ENCODE results near the gene OTUD5.

OTUD5 gene

GRCh38 chrX:48935301-48935670 lies 22.1 kb downstream of the OTUD5 start:
- DNase-seq = no peak

DNA sequence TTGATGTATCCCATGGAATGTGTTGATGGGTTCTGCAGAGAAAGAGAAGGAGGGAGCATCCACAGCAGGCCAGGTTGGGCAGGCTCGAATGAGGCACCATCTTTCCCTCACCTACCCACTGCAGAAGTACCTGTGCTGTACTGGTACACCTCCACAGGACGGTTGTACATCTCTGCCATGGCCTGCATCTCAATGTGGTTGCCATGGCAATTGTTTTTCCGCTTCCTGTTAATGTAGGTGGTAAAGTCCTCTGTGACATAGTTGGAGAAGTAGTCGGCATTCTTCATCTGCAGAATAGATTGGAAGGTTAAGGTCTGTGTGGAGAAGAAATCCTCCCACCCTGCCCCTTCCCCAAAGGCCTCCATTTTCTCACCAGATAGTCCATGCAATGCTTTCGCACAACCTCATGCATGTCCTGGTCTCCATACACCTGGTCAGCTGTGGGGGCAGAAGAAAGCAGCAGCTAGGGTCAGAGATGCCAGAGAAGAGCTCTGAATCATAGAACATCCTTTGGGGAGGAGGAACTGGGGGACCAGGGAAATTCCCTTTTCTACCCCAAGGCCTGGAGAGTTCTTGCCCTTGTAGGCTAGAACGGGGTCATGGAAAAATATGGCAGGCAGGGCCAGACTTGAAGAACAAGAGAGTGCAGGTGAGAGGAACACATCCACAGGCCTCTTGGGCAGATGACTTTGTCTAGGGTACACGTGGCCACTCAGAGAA lies 22.7 kb downstream of the OTUD5 start:
- no peak for DNase-seq

DNA sequence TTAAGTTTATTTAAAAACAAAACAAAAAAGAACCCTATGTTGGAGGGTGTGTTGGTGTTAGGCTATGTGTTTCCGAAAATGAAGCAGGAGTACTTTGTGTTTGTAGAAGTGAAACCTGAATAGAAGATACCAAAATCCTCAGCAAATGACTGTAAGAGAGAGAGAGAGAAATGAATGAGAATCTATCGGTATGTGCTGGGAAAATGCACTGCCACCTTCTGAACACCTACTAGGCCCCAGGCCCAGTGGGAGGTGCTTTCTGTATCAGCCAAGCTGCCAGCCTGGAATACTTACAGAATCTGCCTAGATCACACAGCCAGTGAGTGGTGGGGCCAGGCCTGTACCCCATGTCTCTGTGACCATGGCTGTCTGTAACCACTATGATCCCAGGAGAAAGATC lies 23.6 kb downstream of the OTUD5 start:
- DNase-seq = no peak

DNA sequence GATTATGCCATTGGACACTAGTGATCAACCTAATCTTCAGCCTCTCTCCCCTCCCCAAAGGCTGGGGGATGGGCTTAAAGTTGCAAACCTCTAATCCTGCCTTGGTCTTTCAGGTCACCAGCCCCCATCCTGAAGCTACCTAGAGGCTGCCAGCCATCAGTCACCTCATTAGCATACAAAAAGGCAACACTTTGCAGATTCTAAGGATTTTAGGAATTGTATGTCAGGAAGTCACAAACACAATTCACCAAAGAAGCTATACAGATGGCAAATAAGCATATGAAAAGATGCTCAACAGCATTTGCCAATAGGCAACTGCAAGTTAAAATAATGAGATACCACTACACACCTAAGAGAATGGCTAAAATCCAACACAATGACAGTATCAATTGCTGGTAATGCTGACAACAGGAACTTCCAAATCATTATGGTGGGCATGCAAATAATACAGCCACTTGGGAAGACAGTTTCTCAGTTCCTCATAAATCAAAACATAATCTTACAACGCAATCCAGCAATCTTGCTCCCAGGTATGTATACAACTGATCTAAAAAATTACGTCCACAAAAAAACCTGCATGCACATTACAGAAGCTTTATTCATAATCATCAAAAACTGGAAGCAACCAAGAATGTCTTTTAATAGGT lies 29.5 kb downstream of the OTUD5 start:
- no peak for DNase-seq

DNA sequence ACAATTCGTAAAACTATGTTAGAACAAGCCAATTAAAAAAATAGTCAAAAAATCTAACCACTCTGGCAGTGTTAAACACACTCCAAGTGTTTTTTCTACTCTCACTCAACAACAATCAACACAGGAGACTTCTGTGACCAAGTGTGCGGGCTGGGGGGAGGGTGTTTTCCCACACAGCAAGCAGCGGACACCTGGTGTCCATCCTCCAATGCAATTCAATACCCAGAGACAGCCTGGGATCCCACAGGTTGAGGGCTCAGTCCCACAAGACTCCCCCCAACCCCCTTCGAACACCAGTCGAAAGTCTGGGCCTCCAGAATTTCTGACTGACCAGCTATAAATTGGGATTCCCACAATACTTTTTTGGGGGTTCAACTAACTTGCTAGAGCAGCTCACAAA lies 30.3 kb downstream of the OTUD5 start:
- no peak for DNase-seq

DNA sequence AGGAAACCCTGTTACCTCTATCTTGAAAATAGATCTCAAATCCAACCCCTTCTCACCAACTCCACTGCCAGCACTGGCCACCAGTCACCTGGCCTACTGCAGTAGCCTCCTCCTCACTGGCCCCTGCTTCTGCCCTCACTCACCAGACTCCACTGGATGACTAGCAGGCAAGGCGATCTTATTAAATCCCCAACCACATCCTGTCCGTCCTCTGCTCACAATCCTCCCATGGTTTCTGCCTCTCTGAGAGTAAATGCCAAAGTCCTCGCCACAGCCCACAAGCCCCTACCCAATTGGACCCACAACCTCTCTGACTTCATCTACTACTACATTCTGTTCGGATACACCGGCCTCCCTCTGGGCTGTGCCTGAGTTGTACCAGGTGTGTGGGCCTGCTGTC lies 33.1 kb downstream of the OTUD5 start:
- no peak for DNase-seq

DNA sequence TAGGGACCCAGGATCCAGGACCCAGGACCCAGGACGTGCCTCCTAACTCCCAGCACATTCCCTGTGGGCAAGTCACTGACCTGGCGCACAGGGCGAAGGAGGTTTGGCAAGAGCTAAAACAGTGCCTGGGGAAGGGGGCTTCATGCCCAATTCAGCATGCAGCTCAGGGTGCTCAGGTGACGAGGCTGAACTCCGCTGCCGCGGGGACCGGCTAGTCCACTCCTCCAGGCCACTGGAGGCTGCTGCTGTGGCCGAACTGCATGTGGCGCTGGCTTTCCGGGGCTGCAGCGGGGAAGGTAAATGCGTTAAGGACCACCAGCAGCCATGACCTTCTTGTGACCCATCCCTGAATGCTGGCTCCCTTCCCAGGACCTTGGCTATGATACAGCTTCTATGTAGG lies 33.6 kb downstream of the OTUD5 start:
- DNase-seq = no peak

DNA sequence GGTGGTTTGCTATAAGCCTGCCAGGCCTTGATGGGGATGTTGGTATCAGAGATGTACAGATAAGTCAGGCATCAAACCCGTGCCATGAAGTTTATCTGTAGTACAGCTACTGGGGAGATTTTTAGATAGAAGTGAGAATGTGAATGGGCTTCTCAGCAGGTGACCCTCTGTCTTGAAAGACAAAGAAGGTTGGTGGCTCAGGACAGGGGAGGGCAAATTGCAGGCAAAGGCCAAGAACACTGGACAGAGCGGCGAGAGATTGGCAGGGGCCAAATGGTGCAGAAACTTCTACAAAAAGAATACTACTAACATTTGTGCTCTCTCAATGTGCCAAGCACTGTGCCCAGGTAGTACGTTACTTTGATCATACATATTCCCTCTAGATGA lies 36.7 kb downstream of the OTUD5 start:
- no peak for DNase-seq

- DNase-seq = no peak
These were observed 37.3 kb downstream of the OTUD5 start for GRCh38 chrX:48919947-48920717.

DNA sequence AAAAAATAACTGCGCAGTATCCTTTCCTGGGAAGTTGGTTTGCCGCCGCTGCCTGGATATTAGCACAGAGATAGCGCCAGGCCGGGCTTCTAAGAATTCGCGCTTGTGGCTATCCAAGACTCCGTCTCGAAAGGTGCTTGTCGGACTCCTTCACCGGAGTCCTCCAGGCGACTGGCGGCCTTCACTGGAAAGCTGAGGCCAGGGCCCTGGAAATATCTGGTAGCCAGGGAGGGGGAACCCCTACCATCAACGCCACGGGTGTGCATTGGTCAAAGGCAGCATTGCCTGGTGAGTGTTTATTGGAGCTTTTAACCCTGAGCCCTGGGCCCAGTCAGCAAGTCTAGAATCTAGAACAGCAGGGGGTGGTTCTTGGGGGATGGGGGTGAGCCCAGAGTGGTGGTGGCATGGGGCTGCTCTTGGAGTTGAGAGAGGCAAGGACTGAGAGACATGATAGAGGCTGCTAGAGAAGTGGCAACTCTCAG lies 38.0 kb downstream of the OTUD5 start:
- DNase-seq = no peak

GRCh38 chrX:48918643-48919340 lies 38.6 kb downstream of the OTUD5 start, which contains the start of gene PIM2:
TSS of gene PIM2 (minus strand) at chrX:48919024. CDS start at chrX:48918834, 190 bp downstream.
- DNase-seq = peak; percentile 86

- DNase-seq = no peak
These were observed 39.1 kb downstream of the OTUD5 start for GRCh38 chrX:48918301-48918642.

DNA sequence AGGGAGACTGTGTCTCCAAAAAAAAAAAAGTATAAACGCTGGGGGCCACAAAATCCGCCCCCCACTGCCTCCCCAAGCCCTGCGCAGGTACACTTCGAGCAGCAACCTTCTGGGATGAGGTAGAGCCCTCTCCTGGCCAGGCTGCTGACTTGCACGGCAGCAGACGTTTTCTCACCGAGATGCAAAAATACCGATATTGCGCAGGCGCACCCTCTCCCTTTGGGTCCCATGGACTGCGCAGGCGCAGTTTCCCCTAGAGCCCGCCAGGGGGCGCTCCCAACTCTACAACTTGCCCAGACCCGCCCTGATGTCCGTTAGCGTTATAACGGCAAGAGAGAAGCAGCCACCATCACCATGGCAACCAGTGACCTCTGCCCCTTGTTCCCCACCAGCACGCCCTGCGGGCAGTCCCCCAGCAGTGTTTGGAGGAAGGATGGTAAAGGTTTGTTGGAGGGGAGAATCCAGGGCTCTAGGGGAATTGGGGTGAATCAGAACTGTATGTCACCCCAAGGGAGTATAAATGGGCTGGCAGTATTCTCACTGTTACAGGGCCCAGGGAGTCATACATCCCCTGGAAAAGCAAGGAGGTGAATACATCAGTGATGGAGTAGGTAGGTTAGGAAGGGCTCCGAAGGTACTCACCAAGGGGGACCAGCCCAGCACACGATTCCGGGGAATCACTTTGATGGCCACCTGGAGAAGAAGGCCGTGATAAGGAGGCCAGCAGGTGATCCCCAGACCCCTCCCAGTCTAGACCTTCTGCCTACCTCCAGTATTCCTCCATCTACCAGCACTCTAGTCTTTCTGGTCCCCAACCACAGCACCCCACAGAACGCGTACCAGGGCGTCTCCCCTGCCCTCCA lies 40.0 kb downstream of the OTUD5 start:
- DNase-seq = peak; percentile 75

GRCh38 chrX:48914593-48915493 lies 42.6 kb downstream of the OTUD5 start:
- no peak for DNase-seq

- no peak for DNase-seq
These were observed 43.6 kb downstream of the OTUD5 start for GRCh38 chrX:48913605-48914366.

GRCh38 chrX:48911412-48912182 lies 45.8 kb downstream of the OTUD5 start, which contains the start of gene SLC35A2:
TSS of gene SLC35A2 (minus strand) at chrX:48911646. CDS start at chrX:48911636, 10 bp downstream.
- DNase-seq = peak; percentile 71

- DNase-seq = no peak
These were observed 46.4 kb downstream of the OTUD5 start for GRCh38 chrX:48910926-48911411.

- no peak for DNase-seq
These were observed 47.6 kb downstream of the OTUD5 start for GRCh38 chrX:48909703-48910294.

DNA sequence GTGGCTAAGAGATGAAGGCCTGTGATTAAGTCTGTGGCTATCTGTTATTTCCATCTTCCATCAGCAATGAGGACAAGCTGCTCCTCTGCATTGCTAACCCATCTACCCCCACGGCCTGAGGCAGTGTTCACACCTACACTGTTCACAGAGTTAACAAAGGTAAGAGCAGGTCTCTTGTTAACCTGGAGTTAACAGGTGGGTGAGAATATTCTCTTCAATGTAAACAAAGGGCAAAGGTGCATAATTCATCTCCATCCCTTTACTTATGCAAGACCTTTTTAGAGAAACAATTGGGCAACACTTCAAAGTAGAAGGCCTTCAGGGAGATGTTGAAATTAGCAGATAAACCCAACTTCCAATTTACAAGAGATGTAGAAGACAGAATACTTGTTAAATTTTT lies 48.8 kb downstream of the OTUD5 start:
- DNase-seq = no peak
